Measurements from ENCODE around the gene CYSRT1.
A peak's percentile ranks its signal among the peaks of the same experiment; 100 is the strongest.

Gene CYSRT1

GRCh38 chr9:137224830-137225694 lies at the start of gene CYSRT1:
TSS of gene CYSRT1 (plus strand) at chr9:137225174. CDS start at chr9:137225622, 448 bp downstream.
- ChIA-PET POLR2A (interaction anchor here (0.7 to 1.5 kb wide), 8 partner anchors 11 to 138 kb away, joined by 3 to 6 read pairs (median 3); partner anchors contain the start of genes MAN1B1, NELFB, SSNA1 and TPRN), CTCF (interaction anchor here (1.0 kb wide), 1 partner anchor 12 kb away, joined by 3 read pairs; no protein-coding TSS in a partner anchor)
- TF ChIP-seq HDGF (IDR thresholded peaks at IDR 0.05; ENCODE audit: borderline replicate concordance) (no peak), L3MBTL2 (conservative IDR thresholded peaks at IDR 0.05) (no peak), TARDBP (IDR thresholded peaks at IDR 0.05) (no peak), SUZ12 (IDR thresholded peaks at IDR 0.05) (no peak)
- no peak for DNase-seq (ENCODE audit: extremely low spot score)

- ChIA-PET POLR2A (interaction anchor here (0.9 kb wide), 2 partner anchors 11 to 46 kb away, joined by 3 read pairs; no protein-coding TSS in a partner anchor), CTCF (no interaction called here)
- no peak for DNase-seq (ENCODE audit: extremely low spot score)
- TF ChIP-seq LEF1 (IDR thresholded peaks at IDR 0.05; ENCODE audit: borderline replicate concordance) = no peak
- TF ChIP-seq FOXA1 (IDR thresholded peaks at IDR 0.05) = no peak
- TF ChIP-seq BHLHE40 (IDR thresholded peaks at IDR 0.05; ENCODE audit: borderline replicate concordance) = no peak
- TF ChIP-seq FOXK2 (IDR thresholded peaks at IDR 0.05) = no peak
- TF ChIP-seq FOXM1 (IDR thresholded peaks at IDR 0.05; ENCODE audit: borderline replicate concordance) = no peak
- no peak for TF ChIP-seq TARDBP (IDR thresholded peaks at IDR 0.05)
- no peak for TF ChIP-seq ZNF384 (IDR thresholded peaks at IDR 0.05)
- TF ChIP-seq NFRKB (IDR thresholded peaks at IDR 0.05) = no peak
- no peak for TF ChIP-seq PKNOX1 (IDR thresholded peaks at IDR 0.05)
- no peak for TF ChIP-seq ELF4 (IDR thresholded peaks at IDR 0.05)
- no peak for TF ChIP-seq SUZ12 (IDR thresholded peaks at IDR 0.05)
- no peak for TF ChIP-seq CTBP1 (IDR thresholded peaks at IDR 0.05; ENCODE audit: borderline replicate concordance)
- no peak for TF ChIP-seq ARNT (IDR thresholded peaks at IDR 0.05)
- TF ChIP-seq SP1 (IDR thresholded peaks at IDR 0.05) = no peak
- no peak for TF ChIP-seq HDGF (IDR thresholded peaks at IDR 0.05; ENCODE audit: borderline replicate concordance)
- TF ChIP-seq L3MBTL2 (conservative IDR thresholded peaks at IDR 0.05) = no peak
These were observed 49.5 kb upstream of the CYSRT1 start for GRCh38 chr9:137175345-137175961.

GRCh38 chr9:137176302-137177182 lies 48.4 kb upstream of the CYSRT1 start:
- ChIA-PET POLR2A (interaction anchor here (0.9 to 1.9 kb wide), 4 partner anchors 12 to 47 kb away, joined by 3 to 11 read pairs (median 4); partner anchors contain the start of gene SSNA1), CTCF (interaction anchor here (0.6 to 1.4 kb wide), 6 partner anchors 8 to 49 kb away, joined by 3 to 6 read pairs (median 3); no protein-coding TSS in a partner anchor)
- TF ChIP-seq ZNF384 (IDR thresholded peaks at IDR 0.05) (no peak), FOXM1 (IDR thresholded peaks at IDR 0.05; ENCODE audit: borderline replicate concordance) (no peak), CTBP1 (IDR thresholded peaks at IDR 0.05; ENCODE audit: borderline replicate concordance) (no peak), FOXK2 (IDR thresholded peaks at IDR 0.05) (no peak), NFRKB (IDR thresholded peaks at IDR 0.05) (no peak), ELF4 (IDR thresholded peaks at IDR 0.05) (no peak)
- DNase-seq (ENCODE audit: extremely low spot score) = peak; percentile 64

GRCh38 chr9:137178201-137178938 lies 46.6 kb upstream of the CYSRT1 start:
- no peak for DNase-seq (ENCODE audit: extremely low spot score)
- ChIA-PET CTCF (no interaction called here), POLR2A (interaction anchor here (0.7 to 1.3 kb wide), 3 partner anchors 10 to 49 kb away, joined by 3 to 4 read pairs (median 3); partner anchors contain the start of gene RNF208)
- TF ChIP-seq NFRKB (IDR thresholded peaks at IDR 0.05) (no peak), FOXM1 (IDR thresholded peaks at IDR 0.05; ENCODE audit: borderline replicate concordance) (no peak), HDGF (IDR thresholded peaks at IDR 0.05; ENCODE audit: borderline replicate concordance) (no peak), CTBP1 (IDR thresholded peaks at IDR 0.05; ENCODE audit: borderline replicate concordance) (no peak)

- POLR2A ChIA-PET = interaction anchor here (0.7 to 1.3 kb wide), 3 partner anchors 10 to 49 kb away, joined by 3 to 4 read pairs (median 3); partner anchors contain the start of gene RNF208
These were observed 45.9 kb upstream of the CYSRT1 start for GRCh38 chr9:137178939-137179630.

More at GRCh38 chr9:137178939-137179630, 45.9 kb upstream of the CYSRT1 start:
- CTCF ChIA-PET = no interaction called here
- TF ChIP-seq ELF4 (IDR thresholded peaks at IDR 0.05) (no peak), FOXK2 (IDR thresholded peaks at IDR 0.05) (no peak), ZNF384 (IDR thresholded peaks at IDR 0.05) (no peak), FOXA1 (IDR thresholded peaks at IDR 0.05) (no peak), ARNT (IDR thresholded peaks at IDR 0.05) (no peak), SP1 (IDR thresholded peaks at IDR 0.05) (no peak), SUZ12 (IDR thresholded peaks at IDR 0.05) (no peak), NFRKB (IDR thresholded peaks at IDR 0.05) (no peak), HDGF (IDR thresholded peaks at IDR 0.05; ENCODE audit: borderline replicate concordance) (no peak), LEF1 (IDR thresholded peaks at IDR 0.05; ENCODE audit: borderline replicate concordance) (no peak)
- DNase-seq (ENCODE audit: extremely low spot score) = no peak

Measured in HEK293T (cell line).